ENCODE data around the gene SIRT2.

DNA sequence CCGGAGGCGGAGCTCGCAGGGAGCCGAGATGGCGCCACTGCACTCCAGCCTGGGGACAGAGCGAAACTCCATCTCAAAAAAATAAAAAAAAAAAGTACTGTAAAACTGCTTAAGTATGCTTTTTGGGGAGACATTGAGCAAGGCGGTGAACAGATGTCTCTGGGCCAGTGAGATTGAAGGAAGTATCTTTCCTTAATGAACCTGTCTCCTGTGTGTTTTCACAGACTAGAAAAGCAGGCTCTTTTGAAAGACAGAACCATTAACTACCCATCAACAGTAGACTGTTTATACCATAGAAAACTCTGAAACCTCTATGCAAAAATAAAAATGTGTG is 66.4 kb downstream of the SIRT2 start:
- TF ChIP-seq, protein P1, sequence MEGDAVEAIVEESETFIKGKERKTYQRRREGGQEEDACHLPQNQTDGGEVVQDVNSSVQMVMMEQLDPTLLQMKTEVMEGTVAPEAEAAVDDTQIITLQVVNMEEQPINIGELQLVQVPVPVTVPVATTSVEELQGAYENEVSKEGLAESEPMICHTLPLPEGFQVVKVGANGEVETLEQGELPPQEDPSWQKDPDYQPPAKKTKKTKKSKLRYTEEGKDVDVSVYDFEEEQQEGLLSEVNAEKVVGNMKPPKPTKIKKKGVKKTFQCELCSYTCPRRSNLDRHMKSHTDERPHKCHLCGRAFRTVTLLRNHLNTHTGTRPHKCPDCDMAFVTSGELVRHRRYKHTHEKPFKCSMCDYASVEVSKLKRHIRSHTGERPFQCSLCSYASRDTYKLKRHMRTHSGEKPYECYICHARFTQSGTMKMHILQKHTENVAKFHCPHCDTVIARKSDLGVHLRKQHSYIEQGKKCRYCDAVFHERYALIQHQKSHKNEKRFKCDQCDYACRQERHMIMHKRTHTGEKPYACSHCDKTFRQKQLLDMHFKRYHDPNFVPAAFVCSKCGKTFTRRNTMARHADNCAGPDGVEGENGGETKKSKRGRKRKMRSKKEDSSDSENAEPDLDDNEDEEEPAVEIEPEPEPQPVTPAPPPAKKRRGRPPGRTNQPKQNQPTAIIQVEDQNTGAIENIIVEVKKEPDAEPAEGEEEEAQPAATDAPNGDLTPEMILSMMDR (conservative IDR thresholded peaks at IDR 0.05; ENCODE audit: low read length) = no peak
- no peak for TF ChIP-seq EZH2phosphoT487 (IDR thresholded peaks at IDR 0.05; ENCODE audit: borderline replicate concordance)

All from Loucy (cell line).